Parathyroid adenoma (tissue), 2 donors: Measurements from ENCODE around the gene MOBP.

Experiments used
- H2AFZ ChIP-seq: fragments of 300-600 bp; sonication (generic); one replicate; pipeline ENCODE4 v1.7.0; 2017; ENCODE audit warnings: antibody characterized with exemption, mild to moderate bottlenecking
- H3K27ac ChIP-seq: fragments of 300-600 bp; sonication (generic); one replicate; pipeline ENCODE4 v1.7.0; 2017
- H3K27me3 ChIP-seq: fragments of 300-600 bp; sonication (generic); one replicate; pipeline ENCODE4 v1.7.0; 2017; ENCODE audit warnings: low read length; ENCODE audit not compliant: control insufficient read depth, insufficient read depth
- H3K36me3 ChIP-seq: fragments of 300-600 bp; sonication (generic); one replicate; pipeline ENCODE4 v1.7.0; 2017; ENCODE audit warnings: low read length; ENCODE audit not compliant: control insufficient read depth, insufficient read depth
- H3K4me1 ChIP-seq: fragments of 300-600 bp; sonication (generic); one replicate; pipeline ENCODE4 v1.7.0; 2017; ENCODE audit warnings: control low read depth
- H3K4me2 ChIP-seq: fragments of 300-600 bp; sonication (generic); one replicate; pipeline ENCODE4 v1.7.0; 2017; ENCODE audit warnings: low read length
- H3K4me3 ChIP-seq: fragments of 300-600 bp; sonication (generic); one replicate; pipeline ENCODE4 v1.7.0; 2017; ENCODE audit warnings: low read depth, low read length
- H3K79me2 ChIP-seq: fragments of 300-600 bp; sonication (generic); one replicate; pipeline ENCODE4 v1.7.0; 2017; ENCODE audit warnings: control low read depth
- H3K9ac ChIP-seq: fragments of 300-600 bp; sonication (generic); one replicate; pipeline ENCODE4 v1.7.0; 2017; ENCODE audit warnings: mild to moderate bottlenecking
- H3K9me3 ChIP-seq: fragments of 300-600 bp; sonication (generic); one replicate; pipeline ENCODE4 v1.7.0; 2017; ENCODE audit warnings: low read length; ENCODE audit not compliant: control insufficient read depth
- TF ChIP-seq, protein P1 (sequence below): fragments of 300-600 bp; sonication (generic); IDR thresholded peaks from one replicate; pipeline ENCODE4 v1.7.0; 2017; ENCODE audit warnings: antibody characterized with exemption, mild to moderate bottlenecking
- donor health status: primary hyperparathyroidism.

MOBP gene

DNA sequence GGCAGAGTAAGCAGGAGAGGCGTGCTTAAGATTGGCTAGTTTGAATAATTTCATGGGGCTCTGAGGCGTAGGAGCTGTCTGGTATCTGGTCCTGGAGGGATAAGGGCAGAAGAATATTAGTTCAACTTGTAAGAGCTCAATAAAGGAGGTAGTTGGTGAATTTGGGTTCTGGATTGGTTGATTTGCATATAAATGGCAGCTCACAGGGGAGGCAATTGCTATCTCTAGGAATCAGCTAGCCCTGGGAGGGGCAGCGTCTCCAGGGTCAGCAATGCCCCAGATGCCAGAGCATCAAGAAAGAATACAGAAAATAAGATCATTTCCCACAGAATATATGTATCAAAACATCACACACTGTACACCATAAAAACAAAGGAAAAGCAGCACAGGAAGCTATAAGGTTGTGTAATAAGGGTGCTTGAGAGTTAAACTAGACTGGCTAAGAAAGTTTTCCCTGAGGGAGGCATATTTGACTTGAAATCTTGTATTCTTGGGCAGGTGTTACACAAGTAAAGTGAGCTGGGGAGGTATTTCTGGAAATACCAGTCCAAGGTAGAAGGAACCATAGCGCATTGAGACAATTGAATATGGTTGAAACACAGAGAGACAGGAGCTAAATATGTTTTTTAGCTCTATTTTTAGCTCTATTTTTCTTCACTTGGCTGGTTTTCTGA, 6.1 kb downstream of the MOBP start:
- TF ChIP-seq, protein P1, sequence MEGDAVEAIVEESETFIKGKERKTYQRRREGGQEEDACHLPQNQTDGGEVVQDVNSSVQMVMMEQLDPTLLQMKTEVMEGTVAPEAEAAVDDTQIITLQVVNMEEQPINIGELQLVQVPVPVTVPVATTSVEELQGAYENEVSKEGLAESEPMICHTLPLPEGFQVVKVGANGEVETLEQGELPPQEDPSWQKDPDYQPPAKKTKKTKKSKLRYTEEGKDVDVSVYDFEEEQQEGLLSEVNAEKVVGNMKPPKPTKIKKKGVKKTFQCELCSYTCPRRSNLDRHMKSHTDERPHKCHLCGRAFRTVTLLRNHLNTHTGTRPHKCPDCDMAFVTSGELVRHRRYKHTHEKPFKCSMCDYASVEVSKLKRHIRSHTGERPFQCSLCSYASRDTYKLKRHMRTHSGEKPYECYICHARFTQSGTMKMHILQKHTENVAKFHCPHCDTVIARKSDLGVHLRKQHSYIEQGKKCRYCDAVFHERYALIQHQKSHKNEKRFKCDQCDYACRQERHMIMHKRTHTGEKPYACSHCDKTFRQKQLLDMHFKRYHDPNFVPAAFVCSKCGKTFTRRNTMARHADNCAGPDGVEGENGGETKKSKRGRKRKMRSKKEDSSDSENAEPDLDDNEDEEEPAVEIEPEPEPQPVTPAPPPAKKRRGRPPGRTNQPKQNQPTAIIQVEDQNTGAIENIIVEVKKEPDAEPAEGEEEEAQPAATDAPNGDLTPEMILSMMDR, result no peak
- Histone ChIP-seq H3K27me3 (no peaks in the 10 kb centered on the region), H3K9ac (no peak overlapping the region), H3K4me2 (no peak overlapping the region), H3K79me2 (no peaks in the 10 kb centered on the region), H3K4me3 (no peak overlapping the region), H3K9me3 (no peaks in the 10 kb centered on the region), H3K27ac (no peak overlapping the region), H3K36me3 (no peaks in the 10 kb centered on the region), H2AFZ (peak overlapping the region; percentile 9), H3K4me1 (no peaks in the 10 kb centered on the region)

DNA sequence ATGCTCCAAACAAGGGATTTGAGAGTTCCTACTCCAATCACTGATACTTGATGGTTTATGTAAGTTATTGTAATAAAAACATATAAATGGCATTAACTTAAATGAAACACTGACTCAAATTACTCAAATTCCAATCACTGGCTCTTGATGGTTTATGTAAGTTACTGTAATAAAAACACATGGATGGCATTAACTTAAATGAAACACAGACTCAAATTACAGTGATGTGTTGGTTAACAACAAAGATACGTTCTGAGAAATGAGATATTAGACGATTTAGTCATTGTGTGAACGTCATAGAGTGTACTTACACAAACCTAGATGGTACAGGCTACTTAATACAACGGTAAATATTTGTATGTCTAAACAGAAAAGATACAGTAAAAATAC, 6.6 kb downstream of the MOBP start:
- H3K27me3 ChIP-seq, result no peaks in the 10 kb centered on the region
- no peaks in the 10 kb centered on the region for H3K79me2 ChIP-seq
- H3K9ac ChIP-seq, result no peak overlapping the region
- no peak overlapping the region for H3K4me2 ChIP-seq
- H2AFZ ChIP-seq, result no peak overlapping the region
- H3K27ac ChIP-seq, result no peak overlapping the region
- no peaks in the 10 kb centered on the region for H3K9me3 ChIP-seq
- H3K36me3 ChIP-seq, result no peaks in the 10 kb centered on the region
- TF ChIP-seq, protein P1, result no peak
- H3K4me3 ChIP-seq, result no peak overlapping the region
- H3K4me1 ChIP-seq, result no peaks in the 10 kb centered on the region

DNA sequence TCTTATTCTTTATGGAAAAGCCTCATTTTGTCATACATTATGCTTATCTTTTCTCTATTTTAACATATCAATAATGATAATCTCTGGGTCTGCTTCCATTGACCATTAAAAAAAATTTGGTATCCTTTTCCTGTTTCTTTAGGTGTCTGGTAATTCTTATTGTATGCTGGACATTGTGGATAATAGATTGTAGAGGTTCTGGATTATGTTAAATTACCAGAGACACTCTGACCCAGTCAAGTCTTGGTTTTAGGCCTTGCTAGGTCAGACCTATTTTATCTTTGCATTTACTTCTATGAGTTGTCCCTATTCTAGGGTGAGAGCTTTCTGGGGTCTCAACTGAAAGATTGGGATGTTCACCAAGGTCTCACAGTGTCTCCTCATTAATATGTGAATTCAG, 9.3 kb downstream of the MOBP start:
- no peaks in the 10 kb centered on the region for H3K9me3 ChIP-seq
- H3K4me1 ChIP-seq, result peaks cover 3% of the 10 kb centered on the region
- TF ChIP-seq, protein P1, result no peak
- no peaks in the 10 kb centered on the region for H3K27me3 ChIP-seq
- no peak overlapping the region for H3K27ac ChIP-seq
- no peak overlapping the region for H2AFZ ChIP-seq
- no peaks in the 10 kb centered on the region for H3K79me2 ChIP-seq
- no peaks in the 10 kb centered on the region for H3K36me3 ChIP-seq
- H3K9ac ChIP-seq, result no peak overlapping the region
- no peak overlapping the region for H3K4me2 ChIP-seq
- H3K4me3 ChIP-seq, result no peak overlapping the region

DNA sequence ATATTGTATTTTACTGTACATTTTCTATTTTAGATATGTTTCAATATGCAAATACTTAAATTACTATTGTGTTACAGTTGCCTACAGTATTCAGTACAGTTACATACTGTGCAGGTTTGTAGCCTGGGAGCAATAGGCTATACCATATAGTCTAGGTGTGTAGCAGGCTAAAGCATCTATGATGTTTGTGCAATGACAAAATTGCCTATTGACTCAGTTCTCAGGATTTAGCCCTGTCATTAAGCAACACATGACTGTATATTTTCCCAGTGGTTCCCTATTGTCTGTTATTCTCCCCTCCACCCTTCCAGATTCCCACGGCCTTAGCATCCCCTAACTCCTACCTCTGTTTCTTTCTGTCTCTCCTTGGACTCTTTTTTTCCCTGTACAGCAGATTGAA, 10.7 kb downstream of the MOBP start:
- Histone ChIP-seq H3K9ac (no peak overlapping the region), H3K27ac (no peak overlapping the region), H3K4me2 (no peak overlapping the region), H3K4me3 (no peak overlapping the region), H2AFZ (no peak overlapping the region), H3K27me3 (no peaks in the 10 kb centered on the region), H3K9me3 (no peaks in the 10 kb centered on the region), H3K4me1 (peaks cover 3% of the 10 kb centered on the region), H3K79me2 (no peaks in the 10 kb centered on the region), H3K36me3 (no peaks in the 10 kb centered on the region)
- TF ChIP-seq, protein P1, result no peak
